ENCODE results near the gene TOLLIP. TPM values are rescaled to one million over a fixed set of nuclear protein-coding genes. Genes with fewer than 3 reads are reported as not detected.

The TOLLIP gene
- total and polyA plus RNA-seq, 4 donors: 20.0 to 52.1 (median 34.9) TPM

DNA sequence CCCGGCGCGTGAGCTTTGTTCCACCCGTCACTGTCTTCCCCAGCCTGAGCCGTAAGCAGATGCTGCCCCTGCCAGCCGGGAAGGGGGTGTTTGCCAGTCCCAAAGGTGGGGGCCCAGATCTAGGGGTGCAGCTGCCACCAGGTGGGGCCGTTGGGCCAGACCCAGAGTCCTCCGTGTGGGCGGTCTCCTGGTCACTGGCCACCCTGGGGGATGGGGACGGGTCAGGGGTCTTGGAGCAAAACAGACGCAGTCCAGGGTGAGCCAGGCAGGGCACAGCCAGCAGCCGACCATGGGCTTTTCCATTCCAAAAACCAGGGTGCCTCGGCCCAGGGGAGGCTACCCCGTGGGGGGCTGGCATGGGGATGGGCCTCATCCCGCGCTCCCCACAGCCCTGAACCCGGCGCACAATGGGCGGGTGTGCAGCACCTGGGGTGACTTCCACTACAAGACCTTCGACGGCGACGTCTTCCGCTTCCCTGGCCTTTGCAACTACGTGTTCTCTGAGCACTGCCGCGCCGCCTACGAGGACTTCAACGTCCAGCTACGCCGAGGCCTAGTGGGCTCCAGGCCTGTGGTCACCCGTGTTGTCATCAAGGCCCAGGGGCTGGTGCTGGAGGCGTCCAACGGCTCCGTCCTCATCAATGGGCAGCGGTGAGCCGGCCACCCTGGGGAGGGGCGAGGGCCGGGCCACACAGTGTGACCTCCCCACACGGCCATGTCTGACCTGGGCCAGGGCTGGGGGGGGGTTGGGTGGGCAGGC is 83.0 kb downstream of the TOLLIP start:
- 70 to 76% methylated on average over 40 to 41 of the region's 41 CpGs for WGBS, 2 donors
- intact Hi-C loops (cut with DNase I): no loop called here
- Histone ChIP-seq H3K27ac (ENCODE audit: low read depth in 1 of 2, low read length in 2 of 2) (no peak overlapping the region), H3K36me3 (ENCODE audit: control insufficient read depth in 1 of 2, insufficient read depth in 2 of 2, low read length in 1 of 2) (no peaks in the 10 kb centered on the region), H3K4me3 (ENCODE audit: low read length in 2 of 2) (no peak overlapping the region), H3K9me3 (ENCODE audit: control insufficient read depth, low read length) (no peaks in the 10 kb centered on the region), H3K4me1 (ENCODE audit: control insufficient read depth in 1 of 2, insufficient read depth in 2 of 2, low read length in 2 of 2) (no peaks in the 10 kb centered on the region), H3K27me3 (ENCODE audit: control insufficient read depth in 1 of 2, insufficient read depth in 2 of 2, low read length in 1 of 2) (no peaks in the 10 kb centered on the region)
- peak; percentile 40 to 72 for DNase-seq
- no peak for ATAC-seq (ENCODE audit: low FRiP score)

DNA sequence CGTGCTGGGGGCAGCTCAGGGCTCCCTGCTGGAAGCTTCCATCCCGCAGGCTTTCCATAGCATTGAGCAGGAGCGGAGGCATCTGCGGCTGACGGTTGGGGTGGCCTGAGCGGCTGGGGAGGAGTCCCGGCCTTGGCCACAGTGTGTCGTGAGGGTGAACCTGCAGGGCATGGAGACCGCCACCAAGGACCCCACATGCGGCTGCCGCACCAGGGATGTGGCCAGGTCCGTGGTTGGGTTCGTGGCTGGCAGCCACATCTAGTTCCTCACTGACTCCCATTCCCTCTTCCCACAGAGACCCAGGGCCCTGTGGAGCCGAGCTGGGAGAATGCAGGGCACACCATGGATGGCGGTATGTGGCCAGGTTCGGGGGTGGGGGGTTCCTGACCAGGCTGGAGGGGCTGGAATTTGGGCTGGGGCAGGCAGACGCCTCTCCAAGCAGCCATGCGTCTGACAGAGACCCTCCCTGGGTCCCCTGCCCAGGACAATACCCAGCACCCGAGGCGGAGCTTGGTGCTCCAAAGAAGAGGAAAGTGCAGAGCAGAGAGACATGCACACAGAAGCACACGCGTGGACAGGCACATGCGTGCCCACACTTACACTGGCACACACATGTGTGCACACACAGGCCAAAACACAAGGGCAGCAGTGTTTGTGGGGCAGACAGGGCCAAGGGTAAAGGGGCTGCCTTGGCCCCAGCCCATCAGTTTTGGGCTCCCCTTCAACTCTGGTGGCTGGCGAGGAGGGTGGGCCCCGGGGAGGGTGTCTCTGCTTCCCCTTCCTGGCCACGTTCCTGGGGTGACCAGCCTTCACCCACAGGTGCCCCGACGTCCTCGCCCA is 83.8 kb downstream of the TOLLIP start:
- Histone ChIP-seq H3K4me1 (ENCODE audit: control insufficient read depth in 1 of 2, insufficient read depth in 2 of 2, low read length in 2 of 2) (no peaks in the 10 kb centered on the region), H3K4me3 (ENCODE audit: low read length in 2 of 2) (no peak overlapping the region), H3K9me3 (ENCODE audit: control insufficient read depth, low read length) (no peaks in the 10 kb centered on the region), H3K27me3 (ENCODE audit: control insufficient read depth in 1 of 2, insufficient read depth in 2 of 2, low read length in 1 of 2) (no peaks in the 10 kb centered on the region), H3K36me3 (ENCODE audit: control insufficient read depth in 1 of 2, insufficient read depth in 2 of 2, low read length in 1 of 2) (no peaks in the 10 kb centered on the region), H3K27ac (ENCODE audit: low read depth in 1 of 2, low read length in 2 of 2) (no peak overlapping the region)
- ATAC-seq (ENCODE audit: low FRiP score) (no peak), DNase-seq (peak; percentile 38 to 69)
- intact Hi-C loops (cut with DNase I): no loop called here
- WGBS, 2 donors: 83% methylated on average over 29 of the region's 29 CpGs

DNA sequence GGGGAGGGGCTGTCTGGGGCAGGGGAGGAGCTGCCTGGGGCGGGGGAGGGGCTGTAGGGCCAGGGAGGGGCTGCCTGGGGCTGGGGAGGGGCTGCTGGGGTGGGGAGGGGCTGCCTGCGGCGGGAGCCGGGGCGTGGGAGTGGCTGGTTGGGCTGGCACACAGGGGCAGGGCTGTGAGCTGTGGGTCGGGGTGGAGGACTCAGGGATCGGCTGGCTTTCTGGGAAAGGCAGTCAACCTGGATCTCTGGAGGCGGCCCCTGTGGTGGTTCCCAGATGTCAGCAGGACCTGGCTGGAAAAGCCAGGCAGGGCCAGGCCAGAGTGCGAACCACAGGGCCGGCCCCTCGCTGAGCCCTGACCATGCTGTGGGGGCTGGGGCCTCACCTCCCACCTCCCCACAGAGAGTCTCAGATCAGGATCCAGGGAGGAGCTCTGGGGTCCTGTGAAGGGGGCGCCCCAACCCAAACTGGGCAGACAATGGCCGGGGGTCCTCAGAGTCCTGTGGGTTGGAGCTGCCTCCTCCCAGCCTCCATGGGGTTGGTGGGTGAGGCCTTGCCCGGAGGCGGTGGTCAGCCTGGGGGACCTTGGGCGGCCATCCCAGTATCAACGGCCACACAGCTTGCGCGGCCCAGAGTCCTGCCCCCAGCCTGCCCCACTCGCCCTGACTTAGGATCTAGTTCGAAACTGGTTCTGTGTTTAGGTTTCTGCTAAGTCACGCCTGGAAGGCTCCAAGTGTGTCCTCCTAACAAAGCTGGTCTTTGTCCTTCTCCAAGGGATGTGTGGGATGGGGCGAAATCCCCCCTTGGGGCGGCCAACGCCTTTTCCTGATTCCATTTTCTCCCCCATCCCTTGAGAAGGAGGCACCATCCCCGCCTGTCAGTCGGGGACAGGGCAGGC is 84.7 kb downstream of the TOLLIP start:
- DNase-seq (peak; percentile 35 to 70), ATAC-seq (ENCODE audit: low FRiP score) (no peak)
- intact Hi-C loops (cut with DNase I): no loop called here
- Histone ChIP-seq H3K4me1 (ENCODE audit: control insufficient read depth in 1 of 2, insufficient read depth in 2 of 2, low read length in 2 of 2) (no peaks in the 10 kb centered on the region), H3K27ac (ENCODE audit: low read depth in 1 of 2, low read length in 2 of 2) (no peak overlapping the region), H3K9me3 (ENCODE audit: control insufficient read depth, low read length) (no peaks in the 10 kb centered on the region), H3K4me3 (ENCODE audit: low read length in 2 of 2) (no peak overlapping the region), H3K36me3 (ENCODE audit: control insufficient read depth in 1 of 2, insufficient read depth in 2 of 2, low read length in 1 of 2) (no peaks in the 10 kb centered on the region), H3K27me3 (ENCODE audit: control insufficient read depth in 1 of 2, insufficient read depth in 2 of 2, low read length in 1 of 2) (no peaks in the 10 kb centered on the region)
- 60 to 69% methylated on average over 25 to 27 of the region's 27 CpGs for whole genome bisulfite sequencing, 2 donors

Small RNA genes within 50 kb of the gene (microRNA-seq; reads per million reads assigned to microRNA genes)
- gene MIR6744: 0 reads per million in 2 donors

Other genes starting within 250 kb of the TOLLIP start
- under 1 TPM; 0.06 to 0.10 TPM for gene MUC2, start 234.8 kb downstream of the TOLLIP start, total RNA-seq
- gene MUC2, start 234.8 kb downstream of the TOLLIP start, polyA plus RNA-seq: 10 to 100 TPM in 1 of 2 donors, under 1 TPM in 1; 0.08 to 11.8 TPM
- gene MUC5AC, start 151.7 kb downstream of the TOLLIP start, total RNA-seq: not detected
- under 1 TPM in 1 of 2 donors, not detected in 1; 0.05 TPM for gene MUC5AC, start 151.7 kb downstream of the TOLLIP start, polyA plus RNA-seq
- not detected for gene MUC5B, start 86.6 kb downstream of the TOLLIP start, total RNA-seq
- under 1 TPM in 1 of 2 donors, not detected in 1; 0.25 TPM for gene MUC5B, start 86.6 kb downstream of the TOLLIP start, polyA plus RNA-seq
- 1 to 10 TPM in 1 of 2 donors, under 1 TPM in 1; 0.55 to 1.0 TPM for gene BRSK2, start 80.3 kb upstream of the TOLLIP start, total RNA-seq
- under 1 TPM; 0.61 to 0.63 TPM for gene BRSK2, start 80.3 kb upstream of the TOLLIP start, polyA plus RNA-seq
- 10 to 100 TPM; 51.3 to 65.8 TPM for gene MOB2, start 177.1 kb upstream of the TOLLIP start, total RNA-seq
- gene MOB2, start 177.1 kb upstream of the TOLLIP start, polyA plus RNA-seq: 100 to 1,000 TPM in 1 of 2 donors, 10 to 100 TPM in 1; 32.4 to 104 TPM